Measurements from ENCODE around the gene PRKG1. TPM values are rescaled to one million over a fixed set of nuclear protein-coding genes. Genes with fewer than 3 reads are reported as not detected.

PRKG1 gene
- total RNA-seq, 1 experiment from 2014 or later = 10.4 TPM

- TF ChIP-seq CTCF (conservative IDR thresholded peaks at IDR 0.05) = no peak
- Histone ChIP-seq H3K79me2 (ENCODE audit: insufficient read depth, low read length) (no peaks in the 10 kb centered on the region), H2BK20ac (ENCODE audit: low read depth, low read length, poor library complexity, severe bottlenecking) (no peak overlapping the region), H2BK5ac (ENCODE audit: insufficient read length, low read length) (no peak overlapping the region), H3K23ac (ENCODE audit: insufficient read length, low read depth, low read length) (no peak overlapping the region), H3K4ac (ENCODE audit: low read depth, low read length) (no peak overlapping the region), H3T11ph (ENCODE audit: low read length) (no peak overlapping the region), H3K27me3 (ENCODE audit: insufficient read depth, low read length) (no peaks in the 10 kb centered on the region), H2BK15ac (ENCODE audit: low read depth, low read length) (no peak overlapping the region), H2BK120ac (ENCODE audit: low read depth, low read length, poor library complexity, severe bottlenecking) (no peak overlapping the region), H2AK5ac (ENCODE audit: insufficient read length, low read length) (no peak overlapping the region), H3K23me2 (ENCODE audit: insufficient read length, low read depth, low read length, poor library complexity, severe bottlenecking) (no peaks in the 10 kb centered on the region), H3K56ac (ENCODE audit: insufficient read length, low read depth, low read length) (no peak overlapping the region), H2BK12ac (ENCODE audit: insufficient read length, low read depth, low read length) (no peak overlapping the region), H4K5ac (ENCODE audit: insufficient read length, low read depth, low read length) (no peak overlapping the region), H3K4me2 (ENCODE audit: insufficient read depth, insufficient read length, low read length) (no peak overlapping the region), H4K8ac (replicated peaks; ENCODE audit: insufficient read length, low read depth, low read length) (no peak overlapping the region), H4K20me1 (ENCODE audit: control insufficient read depth, insufficient read depth, insufficient read length) (no peaks in the 10 kb centered on the region), H2AFZ (ENCODE audit: low read length) (no peak overlapping the region), H3K9ac (ENCODE audit: extremely low read depth, insufficient read length, low read length) (no peak overlapping the region), H3K79me1 (ENCODE audit: insufficient read depth, low read depth, low read length, poor library complexity, severe bottlenecking) (no peaks in the 10 kb centered on the region), H3K4me1 (ENCODE audit: insufficient read depth, low read length) (no peaks in the 10 kb centered on the region; the same call in 1 of the 2 replicates), H3K27ac (ENCODE audit: insufficient read length, low read depth, low read length) (no peak overlapping the region), H3K14ac (ENCODE audit: insufficient read depth, low read length) (no peak overlapping the region), H4K91ac (ENCODE audit: insufficient read length, low read depth, low read length) (no peak overlapping the region), H3K9me3 (ENCODE audit: control insufficient read depth, low read depth, low read length) (no peaks in the 10 kb centered on the region), H3K18ac (ENCODE audit: insufficient read length, low read depth, low read length) (no peak overlapping the region)
- DNase-seq = peak; percentile 62
- Mint-ChIP-seq H3K27ac (peak overlapping the region; percentile 16 to 77 (median 62); a peak in 4 of 7 replicates), H3K9me3 (no peaks in the 10 kb centered on the region), H3K4me1 (peaks cover 13% of the 10 kb centered on the region in 2 experiments), H3K36me3 (ENCODE audit: insufficient read depth in 1 of 3, low read depth in 3 of 3) (no peaks in the 10 kb centered on the region; a peak in 1 of 7 replicates), H3K4me3 (no peak overlapping the region), H3K27me3 (ENCODE audit: low read depth) (no peaks in the 10 kb centered on the region)
These were observed 644.6 kb downstream of the PRKG1 start for GRCh38 chr10:51718804-51719291.

Measured in H9 (cell line).